ENCODE results near the gene PCDH7. TPM values are rescaled to one million over a fixed set of nuclear protein-coding genes. Genes with fewer than 3 reads are reported as not detected.

PCDH7 gene
- polyA plus RNA-seq, 1 of the 3 experiments (the other 2 are of a cell fraction): 0.48 TPM

DNA sequence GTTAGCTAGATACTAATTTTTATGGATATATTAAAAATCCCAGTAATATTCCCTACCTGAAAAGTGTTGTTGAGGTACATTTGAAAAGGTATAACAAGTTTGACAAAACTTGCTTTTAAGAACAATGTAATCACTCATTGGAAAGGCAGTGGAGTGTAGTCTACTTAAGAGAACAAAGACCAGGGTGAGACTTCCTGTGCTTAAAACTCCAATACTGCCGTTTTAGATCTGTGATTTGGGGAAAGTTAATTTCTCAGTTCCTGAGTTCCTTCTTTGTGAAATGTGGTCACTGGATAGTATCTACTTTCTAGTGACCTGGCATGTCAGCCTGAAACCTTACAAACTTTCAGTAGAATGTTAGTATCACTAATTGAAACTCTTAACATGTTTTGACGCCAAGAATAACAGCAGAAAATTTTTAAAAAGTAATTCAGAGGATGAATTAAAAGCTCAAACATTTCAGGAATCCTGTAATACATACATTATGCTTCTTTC is 56.8 kb downstream of the PCDH7 start:
- TF ChIP-seq MEF2A (IDR thresholded peaks at IDR 0.05; ENCODE audit: borderline replicate concordance, low read depth): no peak
- H3K27me3 ChIP-seq (ENCODE audit: insufficient read depth): no peaks in the 10 kb centered on the region
- no peaks in the 10 kb centered on the region for H3K9me2 ChIP-seq
- ChIA-PET POLR2A (interaction anchor here (0.6 kb wide), 1 partner anchor 204 kb away, joined by 3 read pairs; no protein-coding TSS in a partner anchor), CTCF (no interaction called here)
- no peaks in the 10 kb centered on the region for H3K36me3 ChIP-seq (replicated peaks in 1 of 2; ENCODE audit: control insufficient read depth in 1 of 2, insufficient read depth in 2 of 2, low read length in 1 of 2)
- no peaks in the 10 kb centered on the region for H3K9me3 ChIP-seq
- no peaks in the 10 kb centered on the region for H3K79me2 ChIP-seq (ENCODE audit: insufficient read depth)
- DNase-seq: no peak
- H3K4me1 ChIP-seq (ENCODE audit: control insufficient read depth in 1 of 2, insufficient read depth in 2 of 2, low read depth in 1 of 2, low read length in 1 of 2): no peaks in the 10 kb centered on the region; a peak in 1 of 4 replicates
- H3K9ac ChIP-seq: no peak overlapping the region
- no peaks in the 10 kb centered on the region for H4K20me1 ChIP-seq (ENCODE audit: insufficient read depth)
- WGBS (ENCODE audit: low lambda C conversion rate): 52% methylated on average over 2 of the region's 2 CpGs
- no peak overlapping the region for H3K4me2 ChIP-seq
- H3K27ac ChIP-seq (ENCODE audit: low read depth in 2 of 2, low read length in 1 of 2): no peak overlapping the region
- H3K4me3 ChIP-seq (ENCODE audit: low read depth in 2 of 2, low read length in 1 of 2): no peak overlapping the region
- no peaks in the 10 kb centered on the region for H3F3A ChIP-seq (replicated peaks; ENCODE audit: insufficient read depth)
- H2AFZ ChIP-seq (ENCODE audit: low read depth): no peak overlapping the region

All from SK-N-SH (cell line).